ENCODE data around the gene LIMS1. TPM values are rescaled to one million over a fixed set of nuclear protein-coding genes. Genes with fewer than 3 reads are reported as not detected.

Gene LIMS1
- polyA plus RNA-seq: 62.5 to 99.3 TPM (median 72.5 TPM) in 3 replicates
- polyA plus RNA-seq (2011; ENCODE audit: low read depth): 7.7 TPM
- 51.4 and 63.6 TPM in 2 replicates for polyA plus RNA-seq (2011; cell fraction: cytosol; rRNA removed)
- polyA plus RNA-seq (2011; cell fraction: nucleus; rRNA removed): 44.7 and 46.4 TPM in 2 replicates
- 18.3 and 57.6 TPM in 2 replicates for polyA plus RNA-seq (2012; ENCODE audit: low replicate concordance)
- polyA minus RNA-seq: 85.0 to 144 TPM (median 127 TPM) in 3 replicates
- 69.3 TPM for polyA minus RNA-seq (2011; cell fraction: cytosol; rRNA and poly(A)+ RNA removed)
- 40.9 and 96.6 TPM in 2 replicates for polyA minus RNA-seq (2011; cell fraction: nucleus; rRNA and poly(A)+ RNA removed)

- Histone ChIP-seq H3K9me1 (ENCODE audit: control insufficient read depth, extremely low read depth, insufficient read depth, low read length) (no peaks in the 10 kb centered on the region), H3K4me2 (ENCODE audit: control insufficient read depth, extremely low read depth, insufficient read depth, low read depth, low read length) (peak within 1 kb of the TSS; percentile 90), H3K4me3 (ENCODE audit: control insufficient read depth in 2 of 3, extremely low read depth in 1 of 3, insufficient read depth in 2 of 3, low read depth in 1 of 3, low read length in 3 of 3) (peak within 1 kb of the TSS; percentile 78 to 91 (median 89)), H4K20me1 (ENCODE audit: control insufficient read depth, extremely low read depth, insufficient read depth, low read length) (no peaks in the 10 kb centered on the region), H2AFZ (ENCODE audit: control insufficient read depth, low read length) (peak within 1 kb of the TSS; percentile 70), H3K27me3 (ENCODE audit: control insufficient read depth, extremely low read depth, insufficient read depth, low read length) (no peaks in the 10 kb centered on the region), H3K4me1 (ENCODE audit: control insufficient read depth, extremely low read depth, insufficient read depth, low read length) (peaks cover 34% of the 10 kb centered on the region), H3K27ac (ENCODE audit: control insufficient read depth, insufficient read depth, low read length) (peak within 1 kb of the TSS; percentile 91), H3K36me3 (ENCODE audit: control insufficient read depth in 2 of 2, extremely low read depth in 1 of 2, insufficient read depth in 2 of 2, low read length in 2 of 2) (no peaks in the 10 kb centered on the region), H3K9ac (ENCODE audit: control insufficient read depth, extremely low read depth, insufficient read depth, low read length) (peak within 1 kb of the TSS; percentile 91), H3K9me3 (ENCODE audit: control insufficient read depth, low read depth, low read length) (no peaks in the 10 kb centered on the region), H3K79me2 (ENCODE audit: control insufficient read depth, insufficient read depth, low read length) (peaks cover 43% of the 10 kb centered on the region)
- dilution Hi-C loops (cut with MboI; ENCODE audit: extremely low pct_ligation_motif_present, low sequenced_read_pairs): no loop called here
- TF ChIP-seq EZH2 (IDR thresholded peaks at IDR 0.05; ENCODE audit: low read length): no peak
- TF ChIP-seq, protein P1, sequence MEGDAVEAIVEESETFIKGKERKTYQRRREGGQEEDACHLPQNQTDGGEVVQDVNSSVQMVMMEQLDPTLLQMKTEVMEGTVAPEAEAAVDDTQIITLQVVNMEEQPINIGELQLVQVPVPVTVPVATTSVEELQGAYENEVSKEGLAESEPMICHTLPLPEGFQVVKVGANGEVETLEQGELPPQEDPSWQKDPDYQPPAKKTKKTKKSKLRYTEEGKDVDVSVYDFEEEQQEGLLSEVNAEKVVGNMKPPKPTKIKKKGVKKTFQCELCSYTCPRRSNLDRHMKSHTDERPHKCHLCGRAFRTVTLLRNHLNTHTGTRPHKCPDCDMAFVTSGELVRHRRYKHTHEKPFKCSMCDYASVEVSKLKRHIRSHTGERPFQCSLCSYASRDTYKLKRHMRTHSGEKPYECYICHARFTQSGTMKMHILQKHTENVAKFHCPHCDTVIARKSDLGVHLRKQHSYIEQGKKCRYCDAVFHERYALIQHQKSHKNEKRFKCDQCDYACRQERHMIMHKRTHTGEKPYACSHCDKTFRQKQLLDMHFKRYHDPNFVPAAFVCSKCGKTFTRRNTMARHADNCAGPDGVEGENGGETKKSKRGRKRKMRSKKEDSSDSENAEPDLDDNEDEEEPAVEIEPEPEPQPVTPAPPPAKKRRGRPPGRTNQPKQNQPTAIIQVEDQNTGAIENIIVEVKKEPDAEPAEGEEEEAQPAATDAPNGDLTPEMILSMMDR (optimal IDR thresholded peaks at IDR 0.05 in 1 of 3, IDR thresholded peaks at IDR 0.05 in 1 of 3, conservative IDR thresholded peaks at IDR 0.05 in 1 of 3; ENCODE audit: extremely low read depth in 1 of 3, insufficient read depth in 2 of 3, low read length in 3 of 3): peak in 1 of 3 experiments; percentile 11
- peak; percentile 49 for DNase-seq (ENCODE audit: low read depth, low spot score)
- no peak for FAIRE-seq
Observed at GRCh38 chr2:108533832-108534583, at the start of gene LIMS1. Gene LIMS1 (plus strand): TSS chr2:108534470. CDS start chr2:108534563, 93 bp downstream.

- no peaks in the 10 kb centered on the region for H3K4me1 ChIP-seq (ENCODE audit: control insufficient read depth, extremely low read depth, insufficient read depth, low read length)
- dilution Hi-C loops (cut with MboI; ENCODE audit: extremely low pct_ligation_motif_present, low sequenced_read_pairs): no loop called here
- no peak overlapping the region for H3K4me2 ChIP-seq (ENCODE audit: control insufficient read depth, extremely low read depth, insufficient read depth, low read depth, low read length)
- H2AFZ ChIP-seq (ENCODE audit: control insufficient read depth, low read length): no peak overlapping the region
- H3K27ac ChIP-seq (ENCODE audit: control insufficient read depth, insufficient read depth, low read length): no peak overlapping the region
- H3K27me3 ChIP-seq (ENCODE audit: control insufficient read depth, extremely low read depth, insufficient read depth, low read length): no peaks in the 10 kb centered on the region
- H3K9me3 ChIP-seq (ENCODE audit: control insufficient read depth, low read depth, low read length): no peaks in the 10 kb centered on the region
- H3K79me2 ChIP-seq (ENCODE audit: control insufficient read depth, insufficient read depth, low read length): no peaks in the 10 kb centered on the region
- no peak for DNase-seq (ENCODE audit: low read depth, low spot score)
- H3K36me3 ChIP-seq (ENCODE audit: control insufficient read depth in 2 of 2, extremely low read depth in 1 of 2, insufficient read depth in 2 of 2, low read length in 2 of 2): peaks cover 5 to 11% of the 10 kb centered on the region in 2 experiments
- FAIRE-seq: no peak
- H3K9me1 ChIP-seq (ENCODE audit: control insufficient read depth, extremely low read depth, insufficient read depth, low read length): no peaks in the 10 kb centered on the region
- TF ChIP-seq, protein P1 (optimal IDR thresholded peaks at IDR 0.05 in 1 of 3, IDR thresholded peaks at IDR 0.05 in 1 of 3, conservative IDR thresholded peaks at IDR 0.05 in 1 of 3; ENCODE audit: extremely low read depth in 1 of 3, insufficient read depth in 2 of 3, low read length in 3 of 3): no peak
- TF ChIP-seq EZH2 (IDR thresholded peaks at IDR 0.05; ENCODE audit: low read length): no peak
- H3K9ac ChIP-seq (ENCODE audit: control insufficient read depth, extremely low read depth, insufficient read depth, low read length): no peak overlapping the region
- no peaks in the 10 kb centered on the region for H4K20me1 ChIP-seq (ENCODE audit: control insufficient read depth, extremely low read depth, insufficient read depth, low read length)
- no peak overlapping the region for H3K4me3 ChIP-seq (ENCODE audit: control insufficient read depth in 2 of 3, extremely low read depth in 1 of 3, insufficient read depth in 2 of 3, low read depth in 1 of 3, low read length in 3 of 3)
Observed at GRCh38 chr2:108485253-108485652, 49.0 kb upstream of the LIMS1 start.
